Tracheal epithelial cell (primary cell): ENCODE results near the gene IL4. TPM values are rescaled to one million over a fixed set of nuclear protein-coding genes. Genes with fewer than 3 reads are reported as not detected.

Experiments
- total RNA-seq: library from RNA; depleted of rRNA; stranded (reverse); fragments of >200 nt; gene quantifications from 2 replicates; pipeline ENCODE4 v1.2.1, GENCODE V29; 2014

Gene IL4
- not detected in 2 replicates for total RNA-seq

DNA sequence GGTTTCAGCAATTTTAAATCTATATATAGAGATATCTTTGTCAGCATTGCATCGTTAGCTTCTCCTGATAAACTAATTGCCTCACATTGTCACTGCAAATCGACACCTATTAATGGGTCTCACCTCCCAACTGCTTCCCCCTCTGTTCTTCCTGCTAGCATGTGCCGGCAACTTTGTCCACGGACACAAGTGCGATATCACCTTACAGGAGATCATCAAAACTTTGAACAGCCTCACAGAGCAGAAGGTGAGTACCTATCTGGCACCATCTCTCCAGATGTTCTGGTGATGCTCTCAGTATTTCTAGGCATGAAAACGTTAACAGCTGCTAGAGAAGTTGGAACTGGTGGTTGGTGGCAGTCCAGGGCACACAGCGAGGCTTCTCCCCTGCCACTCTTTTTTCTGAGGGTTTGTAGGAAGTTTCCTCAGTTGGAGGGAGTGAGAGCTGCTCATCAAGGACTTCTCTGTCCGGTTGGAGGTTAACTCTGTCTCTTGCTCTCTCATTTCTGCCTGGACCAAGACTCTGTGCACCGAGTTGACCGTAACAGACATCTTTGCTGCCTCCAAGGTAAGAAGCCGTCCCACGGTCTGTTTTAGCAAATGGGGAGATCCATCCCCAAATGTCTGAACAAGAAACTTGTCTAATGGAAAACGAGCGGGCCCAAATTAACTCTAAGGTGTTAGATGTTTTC lies at the start of gene IL4:
TSS of gene IL4 (plus strand) at position 51 of the 692 bp plus-strand sequence. CDS start at position 113, 62 bp downstream.

DNA sequence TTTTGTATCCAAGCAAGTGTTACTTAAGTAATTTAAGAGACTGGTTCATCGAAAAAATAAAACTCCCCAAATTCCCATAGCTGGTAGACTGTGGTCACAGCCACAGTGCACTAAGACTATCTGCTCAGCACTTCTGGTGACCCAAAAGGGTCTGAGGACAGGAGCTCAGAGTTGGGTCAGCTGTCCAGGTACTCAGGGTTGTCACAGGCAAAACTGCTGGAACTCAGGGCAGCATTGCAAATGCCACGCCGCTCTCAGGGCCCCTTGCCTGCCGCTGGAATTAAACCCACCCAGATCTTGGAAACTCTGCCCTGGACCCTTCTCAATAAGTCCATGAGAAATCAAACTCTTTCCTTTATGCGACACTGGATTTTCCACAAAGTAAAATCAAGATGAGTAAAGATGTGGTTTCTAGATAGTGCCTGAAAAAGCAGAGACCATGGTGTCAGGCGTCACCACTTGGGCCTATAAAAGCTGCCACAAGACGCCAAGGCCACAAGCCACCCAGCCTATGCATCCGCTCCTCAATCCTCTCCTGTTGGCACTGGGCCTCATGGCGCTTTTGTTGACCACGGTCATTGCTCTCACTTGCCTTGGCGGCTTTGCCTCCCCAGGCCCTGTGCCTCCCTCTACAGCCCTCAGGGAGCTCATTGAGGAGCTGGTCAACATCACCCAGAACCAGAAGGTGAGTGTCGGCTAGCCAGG lies 16.0 kb upstream of the IL4 start, which contains the start of gene IL13:
TSS of gene IL13 (plus strand) at position 498 of the 705 bp plus-strand sequence. CDS start at position 512, 14 bp downstream.

Other genes with a start within 250 kb of the IL4 start
- 3.6 and 12.8 TPM in 2 replicates for gene IRF1, start 183.2 kb upstream of the IL4 start, total RNA-seq
- not detected in 2 replicates for gene IL5, start 130.5 kb upstream of the IL4 start, total RNA-seq
- 19.8 and 31.8 TPM in 2 replicates for gene RAD50, start 117.0 kb upstream of the IL4 start, total RNA-seq
- not detected in 2 replicates for gene IL13, start 15.8 kb upstream of the IL4 start, total RNA-seq
- 5.1 and 6.0 TPM in 2 replicates for gene KIF3A, start 63.6 kb downstream of the IL4 start, total RNA-seq
- gene CCNI2, start 73.4 kb downstream of the IL4 start, total RNA-seq: under 0.01 and 0.48 TPM in 2 replicates
- gene SEPTIN8, start 103.2 kb downstream of the IL4 start, total RNA-seq: 21.3 and 40.7 TPM in 2 replicates
- 0.24 TPM in 1 of 2 replicates, not detected in the other for gene SOWAHA, start 139.3 kb downstream of the IL4 start, total RNA-seq
- 1.2 and 4.9 TPM in 2 replicates for gene SHROOM1, start 156.7 kb downstream of the IL4 start, total RNA-seq
- under 0.01 TPM in 1 of 2 replicates, not detected in the other for gene GDF9, start 192.5 kb downstream of the IL4 start, total RNA-seq
- gene UQCRQ, start 192.7 kb downstream of the IL4 start, total RNA-seq: 112 and 114 TPM in 2 replicates
- 0.21 and 0.48 TPM in 2 replicates for gene LEAP2, start 199.7 kb downstream of the IL4 start, total RNA-seq